Activated gamma-delta T cell (primary cell): Measurements from ENCODE around the gene MRPL37.
"Not testable (repeated sequence)": the region's sequence is repeated elsewhere in the genome, so short reads cannot be mapped to it uniquely, and the experiment has no call there.

Experiments
- DNase-seq: peaks from one replicate; lab custom pipeline; 2025; lab: John Stamatoyannopoulos, UW
- total RNA-seq, 2 donors: gene quantifications; one replicate each; lab custom pipeline; 2026; lab: John Stamatoyannopoulos, UW

The MRPL37 gene
- total RNA-seq, result 21.3 to 23.3 reads per million in 2 donors

DNA sequence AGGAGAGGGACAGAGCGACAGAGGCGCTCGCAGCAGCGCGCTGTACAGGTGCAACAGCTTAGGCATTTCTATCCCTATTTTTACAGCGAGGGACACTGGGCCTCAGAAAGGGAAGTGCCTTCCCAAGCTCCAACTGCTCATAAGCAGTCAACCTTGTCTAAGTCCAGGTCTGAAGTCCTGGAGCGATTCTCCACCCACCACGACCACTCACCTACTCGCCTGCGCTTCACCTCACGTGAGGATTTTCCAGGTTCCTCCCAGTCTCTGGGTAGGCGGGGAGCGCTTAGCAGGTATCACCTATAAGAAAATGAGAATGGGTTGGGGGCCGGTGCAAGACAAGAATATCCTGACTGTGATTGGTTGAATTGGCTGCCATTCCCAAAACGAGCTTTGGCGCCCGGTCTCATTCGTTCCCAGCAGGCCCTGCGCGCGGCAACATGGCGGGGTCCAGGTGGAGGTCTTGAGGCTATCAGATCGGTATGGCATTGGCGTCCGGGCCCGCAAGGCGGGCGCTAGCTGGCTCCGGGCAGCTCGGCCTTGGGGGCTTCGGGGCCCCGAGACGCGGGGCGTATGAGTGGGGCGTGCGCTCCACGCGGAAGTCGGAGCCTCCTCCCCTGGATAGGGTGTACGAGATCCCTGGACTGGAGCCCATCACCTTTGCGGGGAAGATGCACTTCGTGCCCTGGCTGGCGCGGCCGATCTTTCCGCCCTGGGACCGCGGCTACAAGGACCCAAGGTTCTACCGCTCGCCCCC lies at the start of gene MRPL37, which contains the start of gene CYB5RL:
TSS of gene MRPL37 (plus strand) at position 403 of the 754 bp plus-strand sequence. CDS start at position 480, 77 bp downstream.
TSS of gene CYB5RL (minus strand) at position 266 of the 754 bp plus-strand sequence. CDS start 4,414 bp downstream, outside the sequence.
- DNase-seq, result peak; percentile 71

DNA sequence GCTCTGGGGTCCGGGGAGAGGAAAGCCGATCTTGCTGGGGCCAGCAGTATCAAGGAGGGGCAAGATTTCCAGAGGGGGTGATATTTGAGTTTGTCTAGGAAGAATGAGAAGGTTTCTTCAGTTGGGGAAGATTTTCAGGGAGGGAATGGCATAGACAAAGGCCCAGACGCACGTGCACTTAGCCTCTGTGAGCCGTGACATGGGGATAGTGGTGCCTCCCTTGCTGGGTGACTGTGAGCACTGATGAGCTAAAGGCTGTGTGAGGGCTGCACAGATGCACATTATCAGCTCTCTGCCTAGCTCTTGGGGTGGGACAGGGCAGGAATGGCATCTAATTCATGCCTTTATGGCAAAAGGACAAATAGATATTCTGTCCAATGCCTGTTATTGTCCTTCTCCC lies 49.0 kb upstream of the MRPL37 start:
- DNase-seq, result no peak

DNA sequence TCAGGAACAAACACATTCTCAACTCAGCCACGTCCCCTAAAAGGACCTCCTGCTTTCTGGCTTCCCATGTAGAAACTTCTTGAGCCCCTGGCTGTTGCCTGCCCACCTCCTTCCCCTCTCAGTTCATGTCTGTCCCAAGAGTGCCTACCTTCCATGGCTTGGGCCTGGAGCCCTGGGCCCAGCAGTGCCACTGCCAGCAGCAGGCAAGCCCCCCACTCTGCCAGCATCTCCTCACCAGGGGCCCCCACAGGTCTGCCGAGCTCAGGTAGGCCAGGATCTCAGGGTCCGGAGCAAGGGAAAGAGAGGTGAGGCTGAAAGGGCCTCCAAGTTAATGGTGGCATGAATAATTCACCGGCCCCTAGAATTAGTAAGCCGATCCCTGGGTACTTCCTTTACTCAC lies 47.3 kb upstream of the MRPL37 start, which contains the start of gene CDCP2:
TSS of gene CDCP2 (minus strand) at position 305 of the 400 bp plus-strand sequence. CDS start at position 227, 78 bp downstream.
- DNase-seq, result no peak

DNA sequence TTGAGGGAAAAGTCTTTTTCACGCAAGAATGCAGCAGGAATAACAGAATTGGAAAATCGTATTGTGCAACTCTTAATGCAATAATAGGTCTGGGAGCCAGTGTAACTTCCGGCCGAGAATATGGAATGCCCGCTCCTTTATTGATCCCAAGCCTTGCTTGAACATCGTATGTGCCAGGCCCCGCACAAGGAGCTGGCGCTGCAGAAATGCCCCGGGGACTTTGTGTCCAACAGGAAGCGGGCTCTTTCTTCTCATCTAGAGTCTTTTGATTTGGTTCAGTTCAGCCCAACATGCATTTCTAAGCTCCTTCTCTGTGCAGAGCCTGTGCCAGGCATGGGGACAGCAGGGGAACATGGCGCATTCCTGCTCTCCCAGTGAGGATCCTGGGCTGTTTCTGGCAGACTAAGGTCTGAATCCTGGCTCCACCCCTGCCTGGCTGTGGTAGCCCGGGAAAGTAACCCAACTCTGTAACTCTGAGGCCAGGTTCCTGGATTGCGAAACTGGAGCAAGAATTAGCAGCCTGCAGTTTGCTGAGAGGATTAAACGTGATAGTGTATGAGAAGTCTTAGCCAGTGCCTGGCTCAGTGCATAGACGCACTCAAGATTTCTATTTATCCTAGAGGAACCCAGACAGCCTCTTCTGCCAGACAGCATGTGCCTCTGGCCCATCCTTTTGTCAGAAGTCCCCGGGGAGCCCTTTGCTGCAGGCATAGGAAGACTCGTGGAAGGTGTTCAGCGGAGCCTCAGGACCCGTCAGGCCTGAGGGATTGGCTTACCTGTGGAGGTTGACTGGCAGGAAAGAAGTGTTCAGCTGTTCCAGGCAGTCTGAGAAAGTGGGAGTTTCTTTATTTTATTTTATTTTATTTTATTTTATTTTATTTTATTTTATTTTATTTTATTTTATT lies 46.2 kb upstream of the MRPL37 start:
- no peak for DNase-seq

DNA sequence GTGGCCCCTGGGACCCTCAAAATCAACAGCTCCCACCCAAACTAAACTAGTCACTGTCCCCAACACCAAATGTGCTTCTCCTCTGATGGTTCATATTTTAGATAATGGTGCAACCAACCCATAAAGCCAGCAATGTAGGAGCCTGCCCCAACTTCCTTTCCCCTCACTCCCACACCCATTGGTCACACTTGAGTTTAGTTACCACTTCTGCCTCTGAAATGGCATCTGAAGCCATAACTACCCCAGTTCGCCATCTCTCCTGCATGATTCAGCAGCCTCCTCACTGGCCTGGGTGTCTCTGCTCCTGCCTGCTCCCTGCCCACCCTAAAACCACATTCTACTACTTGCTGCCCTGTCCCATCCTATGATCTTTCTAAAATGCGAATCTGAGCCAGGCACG lies 43.8 kb upstream of the MRPL37 start:
- no peak for DNase-seq

DNA sequence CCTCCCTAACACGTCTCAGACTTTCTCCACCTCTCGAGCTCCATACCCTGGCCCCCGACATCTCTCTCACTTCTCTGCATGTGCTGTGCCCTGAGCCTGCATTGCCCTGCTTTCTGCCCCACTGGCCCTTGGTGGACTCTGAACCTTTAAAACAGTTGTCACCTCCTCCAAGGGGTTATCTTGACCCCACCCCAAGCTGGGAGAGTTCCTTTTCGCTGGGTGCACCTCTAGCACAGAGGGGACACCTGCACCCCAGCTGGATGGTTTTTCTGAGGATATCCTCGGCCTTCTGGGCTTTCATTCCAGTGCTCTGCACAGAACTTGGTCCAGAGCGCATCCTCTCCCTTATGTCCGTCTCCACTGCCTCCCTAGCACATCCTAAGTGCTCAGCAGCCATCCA lies 43.0 kb upstream of the MRPL37 start:
- DNase-seq, result no peak

DNA sequence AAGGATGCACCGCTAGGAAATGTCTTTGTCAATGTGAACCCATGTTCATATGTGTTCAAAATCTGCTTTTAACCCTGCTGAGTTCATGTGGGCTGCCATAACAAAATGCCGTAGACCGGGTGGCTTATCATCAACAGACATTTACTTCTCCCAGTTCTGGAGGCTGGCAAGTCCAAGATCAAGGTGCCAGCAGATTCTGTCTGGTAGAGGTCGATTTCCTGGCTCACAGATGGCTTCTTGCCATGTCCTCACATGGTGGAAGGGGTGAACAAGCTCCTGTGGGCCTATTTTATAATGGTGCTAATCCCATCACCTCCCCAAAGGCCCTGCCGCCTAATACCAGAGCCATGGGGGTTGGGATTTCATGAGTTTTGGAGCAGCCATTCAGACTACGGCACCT lies 42.6 kb upstream of the MRPL37 start:
- no peak for DNase-seq

DNA sequence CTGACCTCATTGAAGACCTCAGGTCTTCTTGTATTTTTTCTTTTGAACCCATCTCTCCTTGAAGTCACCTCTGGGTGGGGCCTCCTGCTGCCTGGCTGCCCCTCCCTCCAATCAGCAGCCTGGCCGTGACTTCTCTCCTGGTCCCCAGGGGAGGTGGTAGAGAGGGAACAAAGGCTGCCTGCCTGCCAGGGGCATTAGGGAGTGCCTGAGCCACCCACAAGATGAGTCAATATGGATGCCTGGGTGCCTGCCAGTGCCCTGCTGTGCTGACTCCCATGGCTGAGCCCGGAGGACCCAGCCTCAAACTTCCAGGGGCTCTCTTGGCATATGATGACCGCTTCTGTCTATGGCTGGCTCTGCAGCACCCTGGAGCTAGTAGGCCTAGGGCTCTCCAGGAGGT lies 41.9 kb upstream of the MRPL37 start:
- no peak for DNase-seq

DNA sequence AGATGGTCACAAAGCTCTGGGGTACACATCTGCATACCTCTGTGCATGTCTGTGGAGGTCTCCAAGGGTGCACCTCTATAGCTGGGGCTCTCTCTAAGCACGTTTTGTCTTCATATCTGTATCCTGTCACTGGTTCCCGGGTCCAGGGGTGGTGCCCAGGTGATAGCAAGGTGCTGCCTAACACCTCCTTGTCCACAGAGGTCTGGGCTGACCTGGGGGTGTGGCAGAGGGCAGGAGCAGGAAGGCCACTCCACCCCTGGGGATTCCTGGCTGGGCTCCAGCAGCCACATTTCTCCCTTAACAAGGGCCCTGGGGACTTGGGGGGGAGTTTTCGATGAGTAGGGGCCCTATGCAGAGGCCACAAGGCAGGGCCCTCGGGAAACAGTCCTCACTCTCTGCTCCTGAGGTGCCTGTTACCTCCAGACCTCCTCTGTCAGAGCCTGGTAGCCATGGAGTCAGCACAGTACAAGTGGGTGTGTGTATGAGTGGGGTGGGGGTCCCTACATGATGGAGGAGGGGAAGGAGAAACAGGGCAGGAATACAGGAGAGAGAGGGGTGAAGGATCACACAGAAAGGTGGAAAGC lies 40.1 kb upstream of the MRPL37 start:
- DNase-seq, result no peak

DNA sequence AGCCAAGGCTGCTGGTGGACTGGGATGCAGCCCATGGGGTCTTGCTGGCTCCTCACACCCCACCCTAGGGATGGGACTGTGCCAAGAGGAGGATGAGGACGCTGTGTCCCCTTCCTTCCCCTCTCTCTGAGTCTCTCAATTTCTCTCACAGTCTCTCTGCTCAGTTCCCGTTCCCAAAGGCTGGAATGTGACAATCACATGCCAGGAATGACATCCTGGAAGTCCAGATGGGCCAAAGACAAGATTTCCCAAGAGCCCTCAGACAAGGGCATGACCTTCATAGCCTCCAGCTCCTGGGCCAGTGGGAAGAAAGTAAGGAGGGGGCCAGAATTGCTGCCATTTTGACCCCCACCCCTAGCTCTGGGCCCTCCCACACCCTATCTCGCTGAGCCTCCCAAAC lies 39.6 kb upstream of the MRPL37 start:
- DNase-seq, result no peak

DNA sequence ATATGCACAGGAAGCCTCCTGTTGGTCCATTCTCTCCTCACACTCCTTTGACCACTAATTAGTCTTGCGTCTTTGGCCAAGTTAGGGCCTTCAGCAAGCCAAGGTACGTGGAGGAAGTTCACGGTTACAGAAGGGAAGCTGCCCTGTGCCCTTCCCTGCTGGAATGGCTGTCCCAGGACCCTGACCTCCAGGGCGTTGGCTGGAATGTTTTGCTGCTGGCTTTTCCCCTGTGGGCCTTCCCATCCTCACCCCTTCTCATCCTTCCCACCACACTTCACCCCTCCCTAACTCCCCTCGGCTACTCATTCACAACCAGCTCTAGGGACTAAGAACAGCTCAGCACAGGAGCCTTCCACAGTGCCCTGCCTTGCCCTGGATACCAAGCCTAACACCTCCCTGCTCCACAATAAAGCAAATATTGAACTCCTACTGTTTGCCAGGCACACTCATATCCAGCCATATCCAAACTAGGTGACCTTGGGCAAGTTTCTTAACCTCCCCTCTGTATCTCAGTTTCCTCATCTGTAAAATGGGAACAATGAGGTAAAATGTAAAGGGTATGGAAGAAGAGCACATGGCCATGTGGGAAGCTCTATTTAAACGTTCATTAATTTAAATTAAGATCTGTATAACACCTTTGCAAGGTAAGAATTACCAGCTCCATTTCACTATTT lies 38.3 kb upstream of the MRPL37 start:
- DNase-seq, result no peak

DNA sequence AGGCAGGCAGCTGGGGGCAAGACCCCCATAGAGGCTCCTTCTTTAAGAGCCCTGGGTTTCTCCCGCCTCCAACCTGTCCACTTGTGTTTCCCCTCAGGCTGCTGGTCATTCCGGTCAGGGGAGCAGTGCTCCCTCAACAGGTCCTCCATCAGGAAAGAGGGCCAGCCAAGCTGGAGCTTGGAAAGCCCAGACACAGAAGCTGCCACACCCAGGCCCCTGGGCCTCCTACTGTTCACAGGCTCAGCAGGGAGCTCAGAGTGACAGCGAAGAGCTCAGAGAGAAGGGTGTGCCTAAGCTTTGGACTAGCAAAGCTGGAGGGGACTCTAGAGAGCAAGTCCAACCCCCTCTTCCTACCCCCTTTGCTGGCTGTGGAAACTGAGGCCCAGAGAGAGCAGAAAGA lies 36.9 kb upstream of the MRPL37 start:
- DNase-seq, result no peak

DNA sequence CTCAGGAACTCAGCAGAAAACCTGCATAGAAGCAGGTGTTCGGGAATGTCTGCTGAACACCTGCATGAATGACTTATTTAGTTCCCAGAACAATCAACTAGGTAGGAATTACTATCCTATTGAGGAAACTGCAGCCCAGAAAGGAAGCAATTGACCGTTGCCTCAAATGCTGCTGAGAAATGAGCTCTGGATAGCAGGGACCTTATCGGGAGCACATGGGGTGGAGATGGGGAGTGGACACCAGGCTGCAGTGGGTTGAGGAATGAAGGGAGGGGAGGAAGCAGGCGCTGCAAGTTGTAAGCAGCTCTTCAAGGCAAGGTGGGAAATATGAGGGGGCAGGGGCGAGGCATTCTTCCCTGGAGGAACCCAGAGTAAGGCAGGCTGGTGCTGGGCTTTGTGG lies 36.4 kb upstream of the MRPL37 start:
- no peak for DNase-seq

DNA sequence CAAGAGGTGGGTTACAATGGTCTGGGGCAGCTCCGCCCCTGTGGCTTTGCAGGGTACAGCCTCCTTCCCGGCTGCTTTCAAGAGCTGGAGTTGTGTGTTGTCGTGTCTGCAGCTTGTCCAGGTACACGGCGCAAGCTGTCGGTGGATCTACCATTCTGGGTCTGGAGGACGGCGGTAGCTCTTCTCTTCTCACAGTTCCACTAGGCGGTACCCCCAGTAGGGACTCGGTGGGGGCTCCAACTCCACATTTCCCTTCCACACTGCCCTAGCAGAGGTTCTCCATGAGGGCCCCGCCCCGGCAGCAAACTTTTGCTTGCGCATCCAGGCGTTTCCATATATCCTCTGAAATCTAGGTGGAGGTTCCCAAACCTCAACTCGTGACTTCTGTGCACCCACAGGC lies 34.8 kb upstream of the MRPL37 start:
- DNase-seq, result no peak

DNA sequence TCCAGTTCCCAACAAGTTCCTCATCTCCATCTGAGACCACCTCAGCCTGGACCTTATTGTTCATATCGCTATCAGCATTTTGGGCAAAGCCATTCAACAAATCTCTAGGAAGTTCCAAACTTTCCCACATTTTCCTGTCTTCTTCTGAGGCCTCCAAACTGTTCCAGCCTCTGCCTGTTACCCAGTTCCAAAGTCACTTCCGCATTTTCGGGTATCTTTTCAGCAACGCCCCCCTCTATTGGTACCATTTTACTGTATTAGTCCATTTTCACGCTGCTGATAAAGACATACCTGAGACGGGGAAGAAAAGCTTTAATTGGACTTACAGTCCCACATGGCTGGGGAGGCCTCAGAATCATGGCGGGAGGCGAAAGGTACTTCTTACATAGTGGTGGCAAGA lies 33.6 kb upstream of the MRPL37 start:
- DNase-seq, result not testable (repeated sequence)

DNA sequence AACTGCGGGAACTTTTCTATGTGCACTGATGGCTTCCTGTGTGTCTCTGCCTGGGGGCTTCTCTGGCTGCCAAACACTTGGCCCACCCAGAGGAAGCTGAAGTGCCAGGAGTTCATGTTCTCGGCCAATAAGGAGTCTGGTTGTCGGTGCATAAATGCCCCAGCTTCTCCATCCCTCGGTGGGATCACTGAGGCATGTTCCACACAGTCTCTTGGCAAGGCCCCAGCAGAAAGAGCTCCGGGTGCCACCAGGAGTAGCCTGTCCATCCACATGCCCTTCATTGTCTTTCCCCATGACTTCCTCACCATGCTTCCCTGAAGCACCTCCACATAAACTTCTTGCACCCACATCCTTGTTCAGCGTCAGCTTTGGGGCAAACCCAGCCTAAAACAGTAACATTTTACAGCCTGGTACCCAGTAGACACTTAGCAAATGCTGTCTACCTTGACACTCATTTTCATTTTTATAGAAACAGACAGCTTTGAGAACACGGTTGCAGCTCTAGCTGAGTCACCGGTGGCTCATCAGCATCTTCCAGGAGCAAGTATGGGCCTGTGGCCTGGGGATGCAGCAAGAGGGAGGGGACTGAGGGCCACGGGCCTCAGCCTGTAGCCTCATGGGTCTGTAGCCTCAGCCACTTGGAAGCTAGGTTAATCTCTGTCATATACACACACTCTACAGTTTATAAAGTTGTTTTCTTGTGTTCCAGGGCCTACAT lies 32.4 kb upstream of the MRPL37 start:
- no peak for DNase-seq

DNA sequence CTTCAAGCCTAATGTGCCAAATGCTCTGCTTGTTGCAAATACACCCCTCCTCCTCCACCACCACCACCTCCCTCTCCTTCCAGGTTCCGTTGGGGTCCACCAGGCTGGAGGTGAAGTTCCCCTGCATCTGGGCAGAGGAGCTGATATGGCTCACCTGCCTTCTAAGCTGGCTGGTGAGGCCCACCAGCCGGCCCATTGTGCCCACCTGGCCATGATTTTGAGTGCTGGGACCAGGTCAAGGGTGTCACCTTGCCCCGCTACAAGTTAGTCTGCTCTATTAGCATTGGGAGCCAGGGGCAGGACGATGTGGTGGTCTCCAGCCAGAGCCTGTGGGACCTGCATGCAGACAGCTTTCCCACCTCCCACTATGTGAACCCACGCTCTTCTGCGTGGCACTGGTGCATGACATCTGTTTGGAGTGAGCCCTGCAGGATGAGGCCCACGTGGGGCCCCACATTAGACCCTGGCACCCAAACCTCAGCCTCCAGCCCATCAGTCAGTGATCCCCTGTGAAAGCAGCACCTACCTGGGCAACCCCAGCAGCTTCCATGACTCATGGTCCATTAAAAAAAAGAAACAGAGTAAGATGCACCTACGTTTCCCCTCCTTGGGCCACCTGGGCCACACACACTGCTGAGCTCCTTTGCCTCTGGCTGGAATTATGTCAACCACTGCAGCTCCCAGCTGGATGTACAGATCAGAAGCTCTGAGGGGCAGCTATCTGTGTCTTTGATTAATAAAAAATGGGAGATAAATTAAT lies 31.6 kb upstream of the MRPL37 start:
- no peak for DNase-seq

DNA sequence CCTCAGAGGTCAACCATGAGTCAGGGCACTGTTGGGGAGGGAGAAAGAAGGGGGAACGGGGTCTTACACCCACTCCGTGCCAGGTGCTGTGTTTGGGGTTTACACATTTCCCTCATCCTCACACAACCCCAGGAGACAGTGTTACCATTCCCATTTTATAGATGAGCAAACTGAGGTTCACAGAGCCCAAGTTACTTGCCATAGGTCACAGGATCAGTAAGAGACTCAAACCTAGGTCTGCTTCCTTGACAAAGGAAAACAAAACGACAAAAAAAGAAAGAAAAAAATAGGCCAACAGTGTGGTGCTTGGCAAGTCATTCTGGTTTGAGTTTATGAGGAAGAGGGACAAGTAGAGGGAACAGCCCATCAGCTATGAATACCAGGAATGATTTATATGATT lies 30.9 kb upstream of the MRPL37 start:
- DNase-seq, result no peak

DNA sequence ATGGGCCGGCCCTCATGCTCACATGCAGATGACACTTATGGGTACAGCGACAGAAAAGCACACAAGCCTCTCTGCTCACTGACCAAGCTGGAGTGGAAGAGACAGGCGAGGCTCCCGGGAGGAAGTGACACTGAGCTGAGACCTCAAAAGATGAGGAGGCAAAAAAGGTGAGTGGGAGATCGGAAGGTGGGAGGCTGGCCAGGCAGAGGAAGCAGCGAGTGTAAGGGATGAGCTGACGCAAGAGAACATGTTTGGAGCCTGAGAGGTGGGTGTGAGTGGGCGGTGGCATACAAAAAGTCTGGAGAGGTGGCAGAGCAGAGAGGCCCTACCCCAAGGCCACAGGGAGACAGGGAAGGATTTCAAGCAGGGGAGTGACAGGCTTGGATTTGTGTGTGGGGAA lies 29.0 kb upstream of the MRPL37 start:
- DNase-seq, result no peak

DNA sequence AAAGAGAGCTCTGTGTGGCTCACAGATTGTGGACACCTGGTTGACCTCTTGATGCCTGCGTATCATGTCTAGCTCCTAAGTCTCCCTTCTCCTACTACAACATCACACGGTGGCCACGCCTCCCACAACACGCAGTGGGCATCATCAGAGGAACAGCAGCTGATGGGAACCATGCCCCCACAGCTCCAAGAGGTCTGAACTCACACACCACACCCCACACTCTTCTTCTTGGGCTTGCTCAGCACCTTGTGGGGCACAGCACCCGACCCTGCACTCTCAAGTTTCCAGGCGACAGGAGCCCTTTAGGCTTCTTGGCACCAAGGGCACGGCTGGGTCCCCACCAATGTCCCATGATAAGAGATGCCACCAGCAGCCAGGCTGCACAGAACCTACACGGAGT lies 28.4 kb upstream of the MRPL37 start:
- DNase-seq, result no peak
